HG02970 (cell line): Measurements from ENCODE around the gene SEMA5A.

Experiments
- ATAC-seq: cut with Tn5 transposase; IDR thresholded peaks from one replicate; pipeline ENCODE4 v1.9.1; 2021; ENCODE audit warnings: mild to moderate bottlenecking, moderate library complexity, moderate number of reproducible peaks; ENCODE audit not compliant: unreplicated experiment, low FRiP score

The SEMA5A gene

GRCh38 chr5:9054821-9055589 lies 490.9 kb downstream of the SEMA5A start:
- ATAC-seq = no peak

- ATAC-seq = no peak
Observed at GRCh38 chr5:9054322-9054721, 491.6 kb downstream of the SEMA5A start.

- no peak for ATAC-seq
Observed at GRCh38 chr5:9052421-9052820, 493.5 kb downstream of the SEMA5A start.

GRCh38 chr5:9051779-9052178 lies 494.1 kb downstream of the SEMA5A start:
- ATAC-seq = no peak

GRCh38 chr5:9047932-9048331 lies 497.9 kb downstream of the SEMA5A start:
- no peak for ATAC-seq

- ATAC-seq = no peak
Observed at GRCh38 chr5:9046756-9047481, 499.0 kb downstream of the SEMA5A start.

GRCh38 chr5:9045946-9046345 lies 499.9 kb downstream of the SEMA5A start:
- ATAC-seq = no peak

- ATAC-seq = no peak
Observed at GRCh38 chr5:9042241-9042640, 503.6 kb downstream of the SEMA5A start.

GRCh38 chr5:9040475-9040874 lies 505.4 kb downstream of the SEMA5A start:
- no peak for ATAC-seq

- ATAC-seq = no peak
Observed at GRCh38 chr5:9037048-9037447, 508.8 kb downstream of the SEMA5A start.

- no peak for ATAC-seq
Observed at GRCh38 chr5:9035346-9035745, 510.5 kb downstream of the SEMA5A start.

- no peak for ATAC-seq
Observed at GRCh38 chr5:9034649-9035048, 511.2 kb downstream of the SEMA5A start.

- ATAC-seq = no peak
Observed at GRCh38 chr5:9033524-9033923, 512.4 kb downstream of the SEMA5A start.

- ATAC-seq = no peak
Observed at GRCh38 chr5:9025942-9026341, 519.9 kb downstream of the SEMA5A start.

- ATAC-seq = no peak
Observed at GRCh38 chr5:9020996-9021395, 524.9 kb downstream of the SEMA5A start.

GRCh38 chr5:9015937-9016270 lies 530.0 kb downstream of the SEMA5A start:
- no peak for ATAC-seq

GRCh38 chr5:9015260-9015936 lies 530.5 kb downstream of the SEMA5A start:
- ATAC-seq = no peak

- ATAC-seq = no peak
Observed at GRCh38 chr5:9013147-9013546, 532.7 kb downstream of the SEMA5A start.

GRCh38 chr5:9009931-9010651 lies 535.8 kb downstream of the SEMA5A start:
- ATAC-seq = no peak

GRCh38 chr5:8997542-8998070 lies 548.3 kb downstream of the SEMA5A start:
- no peak for ATAC-seq

GRCh38 chr5:8993031-8993430 lies 552.8 kb downstream of the SEMA5A start:
- no peak for ATAC-seq
